Astrocyte of the spinal cord (primary cell): ENCODE measurements around the gene PSMB7.
"Not testable (repeated sequence)": the region's sequence is repeated elsewhere in the genome, so short reads cannot be mapped to it uniquely, and the experiment has no call there.

ENCODE experiments used
- DNase-seq: peaks from one replicate; pipeline ENCODE4 v3.0.0; 2011; ENCODE audit warnings: low read depth, low spot score
- H3K4me3 ChIP-seq: 2 replicates; pipeline ENCODE4 v1.5.1; 2011; ENCODE audit warnings: low read depth, mild to moderate bottlenecking, low read length, moderate library complexity
- in situ Hi-C: cut with HindIII; loops from 2 replicates; pipeline ENCODE4 v1.10.0; 2017; ENCODE audit warnings: low sequenced_read_pairs
- TF ChIP-seq, protein P1 (sequence below): IDR thresholded peaks from 2 replicates; pipeline ENCODE4 v1.5.1; 2012; ENCODE audit warnings: low read depth, mild to moderate bottlenecking, low read length, inconsistent platforms

PSMB7 gene

DNA sequence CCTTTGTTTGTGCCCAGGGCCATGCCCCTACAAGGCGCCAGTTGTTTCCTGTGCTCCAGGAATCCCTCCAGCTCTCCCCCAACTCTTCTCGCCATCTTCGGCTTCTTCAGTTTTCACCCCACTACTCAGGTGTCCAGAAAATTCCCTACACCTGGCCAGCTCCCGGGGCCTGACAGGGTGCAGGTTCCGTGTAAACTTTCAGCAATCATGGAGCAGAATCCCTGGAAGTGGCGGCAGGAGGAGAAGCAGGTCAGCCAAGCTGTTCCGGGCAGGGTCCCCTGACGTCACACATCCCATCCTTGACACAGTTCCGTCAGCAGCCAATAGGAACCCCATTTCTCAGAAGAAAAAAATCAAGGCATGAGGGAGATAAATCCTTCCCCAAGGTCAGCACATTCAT is 22.8 kb upstream of the PSMB7 start:
- TF ChIP-seq, protein P1, sequence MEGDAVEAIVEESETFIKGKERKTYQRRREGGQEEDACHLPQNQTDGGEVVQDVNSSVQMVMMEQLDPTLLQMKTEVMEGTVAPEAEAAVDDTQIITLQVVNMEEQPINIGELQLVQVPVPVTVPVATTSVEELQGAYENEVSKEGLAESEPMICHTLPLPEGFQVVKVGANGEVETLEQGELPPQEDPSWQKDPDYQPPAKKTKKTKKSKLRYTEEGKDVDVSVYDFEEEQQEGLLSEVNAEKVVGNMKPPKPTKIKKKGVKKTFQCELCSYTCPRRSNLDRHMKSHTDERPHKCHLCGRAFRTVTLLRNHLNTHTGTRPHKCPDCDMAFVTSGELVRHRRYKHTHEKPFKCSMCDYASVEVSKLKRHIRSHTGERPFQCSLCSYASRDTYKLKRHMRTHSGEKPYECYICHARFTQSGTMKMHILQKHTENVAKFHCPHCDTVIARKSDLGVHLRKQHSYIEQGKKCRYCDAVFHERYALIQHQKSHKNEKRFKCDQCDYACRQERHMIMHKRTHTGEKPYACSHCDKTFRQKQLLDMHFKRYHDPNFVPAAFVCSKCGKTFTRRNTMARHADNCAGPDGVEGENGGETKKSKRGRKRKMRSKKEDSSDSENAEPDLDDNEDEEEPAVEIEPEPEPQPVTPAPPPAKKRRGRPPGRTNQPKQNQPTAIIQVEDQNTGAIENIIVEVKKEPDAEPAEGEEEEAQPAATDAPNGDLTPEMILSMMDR, result no peak
- H3K4me3 ChIP-seq, result no peak overlapping the region
- in situ Hi-C loops, result no loop called here
- no peak for DNase-seq

DNA sequence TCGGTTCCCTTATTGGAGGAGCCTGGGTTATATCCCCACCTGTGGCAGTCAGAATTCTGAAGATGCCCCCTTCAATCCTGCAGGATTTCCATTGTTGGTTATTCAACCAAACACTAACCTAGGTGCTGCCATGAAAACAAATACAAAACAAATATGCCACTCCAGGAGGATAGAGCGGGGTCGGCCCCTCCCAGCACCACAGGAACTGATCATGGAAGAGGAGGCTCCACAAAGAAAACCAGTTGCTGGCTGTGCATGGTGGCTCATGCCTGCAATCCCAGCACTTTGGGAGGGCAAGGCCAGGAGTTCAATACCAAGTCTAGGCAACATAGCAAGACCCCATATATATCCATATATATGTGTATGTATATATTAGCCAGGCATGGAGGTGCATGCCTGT is 21.8 kb upstream of the PSMB7 start:
- TF ChIP-seq, protein P1, result no peak
- in situ Hi-C loops, result no loop called here
- no peak overlapping the region for H3K4me3 ChIP-seq
- no peak for DNase-seq

DNA sequence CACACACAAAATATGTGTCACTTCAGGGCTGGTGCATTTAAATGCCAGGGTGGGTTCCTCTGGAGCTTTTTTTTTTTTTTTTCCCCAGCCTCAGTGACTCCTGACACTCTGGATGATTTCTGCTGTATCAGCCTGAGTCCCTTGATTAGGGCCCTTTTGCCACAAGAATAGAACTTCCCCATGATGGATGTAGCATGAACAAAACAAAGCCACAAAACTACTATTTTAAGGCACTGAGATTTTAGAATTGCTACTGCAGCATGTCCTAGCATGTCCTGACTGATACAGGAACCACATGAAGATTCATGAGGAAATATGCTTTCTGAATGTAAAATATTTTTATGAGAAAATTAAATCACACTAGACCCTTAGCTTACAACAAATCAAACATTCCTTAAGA is 21.1 kb upstream of the PSMB7 start:
- in situ Hi-C loops, result no loop called here
- no peak for DNase-seq
- no peak overlapping the region for H3K4me3 ChIP-seq
- TF ChIP-seq, protein P1, result no peak

DNA sequence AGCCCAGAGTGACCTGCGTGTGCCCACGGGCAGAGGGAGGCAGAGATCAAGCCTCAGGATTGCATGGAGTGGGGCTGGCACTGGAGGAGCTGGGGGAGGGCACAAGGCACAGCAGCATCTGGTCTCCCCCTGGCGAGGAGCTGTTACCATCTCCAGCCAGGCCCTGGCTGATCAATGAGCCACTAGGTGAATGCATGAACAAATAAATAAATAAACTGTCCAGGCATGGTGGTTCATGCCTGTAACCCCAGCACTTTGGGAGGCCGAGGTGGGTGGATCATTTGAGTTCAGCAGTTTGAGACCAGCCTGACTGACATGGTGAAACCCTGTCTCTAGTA is 14.3 kb upstream of the PSMB7 start:
- no peak for DNase-seq
- TF ChIP-seq, protein P1, result no peak
- H3K4me3 ChIP-seq, result no peak overlapping the region
- in situ Hi-C loops, result no loop called here

DNA sequence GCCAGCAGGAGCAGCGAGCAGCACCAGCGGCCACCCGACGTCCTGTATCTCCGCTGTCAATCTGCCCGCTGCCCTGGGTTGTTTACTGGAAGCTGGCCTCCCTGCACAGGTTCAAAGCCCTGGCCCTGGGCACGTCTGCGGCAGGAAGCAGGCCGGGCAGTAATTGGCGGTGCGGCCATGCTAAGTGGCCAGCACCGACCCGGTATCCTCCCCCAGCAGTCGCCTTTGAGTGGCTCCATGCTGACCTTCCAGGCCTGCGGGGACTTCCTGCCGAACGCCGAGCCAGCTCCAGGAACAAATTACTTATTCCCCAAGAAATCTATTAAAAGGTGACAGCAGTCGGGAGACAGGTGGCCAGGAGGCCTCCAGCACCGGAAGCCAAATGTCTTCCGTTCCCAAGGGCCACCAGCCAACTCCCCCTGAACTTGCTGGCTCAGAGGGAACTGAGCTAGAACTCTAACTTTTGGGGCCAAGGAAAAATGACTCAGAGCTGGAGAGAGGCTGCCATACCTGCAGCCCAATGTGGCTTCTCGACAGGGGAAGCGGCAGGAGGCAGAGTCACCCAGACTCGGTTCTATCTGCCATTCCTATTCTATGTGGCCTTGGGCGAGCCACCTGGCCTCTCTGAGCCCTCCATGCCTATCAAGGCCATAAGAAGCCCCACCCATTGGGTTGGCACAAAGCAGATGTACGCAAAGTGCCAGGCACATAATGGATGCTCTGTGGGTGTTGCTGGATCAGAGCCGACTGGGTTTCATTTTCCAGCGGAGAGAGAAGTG is 13.7 kb upstream of the PSMB7 start:
- no peak for DNase-seq
- H3K4me3 ChIP-seq, result no peak overlapping the region
- TF ChIP-seq, protein P1, result no peak
- in situ Hi-C loops, result no loop called here

DNA sequence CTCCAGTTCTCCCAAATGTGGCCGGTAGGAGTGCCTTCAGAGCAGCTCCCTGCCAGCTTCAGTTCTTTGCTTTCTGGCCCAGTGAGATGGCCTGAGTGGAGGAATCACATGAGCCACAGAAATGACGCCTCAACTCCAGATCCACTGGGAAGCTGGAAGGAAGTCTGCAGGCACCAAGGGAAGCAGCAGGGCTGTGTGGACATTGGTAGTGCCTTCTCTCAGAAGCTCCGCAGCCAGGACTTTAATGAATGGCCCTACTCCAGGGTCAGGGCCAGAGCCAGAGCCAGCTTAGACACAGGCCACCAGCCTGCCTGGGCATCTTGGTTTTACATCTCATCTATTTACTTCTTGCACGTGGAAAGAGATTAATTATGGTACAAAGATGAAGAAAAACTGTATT is 12.0 kb upstream of the PSMB7 start:
- in situ Hi-C loops, result no loop called here
- no peak for DNase-seq
- TF ChIP-seq, protein P1, result no peak
- H3K4me3 ChIP-seq, result no peak overlapping the region

DNA sequence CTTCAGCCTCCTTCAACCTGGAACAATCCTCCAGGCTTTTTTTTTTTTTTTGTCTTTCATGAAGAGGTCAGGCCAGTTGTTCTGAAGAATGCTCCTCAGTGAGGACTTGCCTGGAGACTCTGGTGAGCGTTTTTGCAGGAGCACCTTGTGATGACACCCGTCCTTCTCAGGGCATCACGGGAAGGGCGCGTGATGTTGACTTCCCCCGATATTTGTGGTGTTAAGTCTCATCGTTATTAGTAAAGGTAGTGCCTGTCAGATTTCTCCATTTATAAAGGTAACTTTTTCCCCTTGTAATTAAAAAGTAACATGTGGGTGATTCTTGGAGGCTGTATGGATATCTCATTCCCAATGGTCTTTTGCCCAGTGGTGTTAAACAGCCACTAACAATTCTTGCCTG is 11.1 kb upstream of the PSMB7 start:
- no peak for DNase-seq
- in situ Hi-C loops, result no loop called here
- no peak overlapping the region for H3K4me3 ChIP-seq
- TF ChIP-seq, protein P1, result no peak

DNA sequence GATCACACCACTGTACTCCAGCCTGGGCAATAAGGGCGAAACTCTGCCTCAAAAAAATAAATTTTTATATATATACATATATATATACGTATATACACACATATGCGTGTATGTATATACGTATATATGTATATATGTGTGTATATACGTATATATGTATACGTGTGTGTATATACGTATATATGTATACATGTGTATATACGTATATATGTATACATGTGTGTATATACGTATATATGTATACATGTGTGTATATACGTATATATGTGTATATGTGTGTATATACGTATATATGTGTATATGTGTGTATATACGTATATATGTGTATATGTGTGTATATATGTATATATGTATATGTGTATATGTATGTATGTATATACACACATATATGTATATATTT is 10.5 kb upstream of the PSMB7 start:
- in situ Hi-C loops, DNase-seq, H3K4me3 ChIP-seq: not testable (repeated sequence)
